Measurements from ENCODE around the gene L3MBTL4.

GRCh38 chr18:6413579-6414117 lies 1.1 kb downstream of the L3MBTL4 start:
- TF ChIP-seq NFYB (IDR thresholded peaks at IDR 0.05; ENCODE audit: insufficient read depth, low read depth, low read length) (no peak), PML (IDR thresholded peaks at IDR 0.05; ENCODE audit: low read length) (no peak), YBX1 (IDR thresholded peaks at IDR 0.05) (no peak), TCF12 (IDR thresholded peaks at IDR 0.05; ENCODE audit: low read depth, low read length) (no peak), CTCF (IDR thresholded peaks at IDR 0.05 in 2 of 3, conservative IDR thresholded peaks at IDR 0.05 in 1 of 3; ENCODE audit: control insufficient read depth in 2 of 3, extremely low read depth in 1 of 3, insufficient read depth in 1 of 3, low read depth in 3 of 3, low read length in 3 of 3) (no peak)
